Glutamatergic neuron (in vitro differentiated cells): ENCODE results near the gene SLN. TPM values are rescaled to one million over a fixed set of nuclear protein-coding genes. Genes with fewer than 3 reads are reported as not detected.

Experiments used
- DNase-seq: peaks from one replicate; pipeline ENCODE4 v3.0.0; 2022
- H3K27ac Mint-ChIP-seq: one replicate; pipeline ENCODE4 v1.8.0; 2020; ENCODE audit warnings: mild to moderate bottlenecking, mixed read lengths, inconsistent platforms; ENCODE audit not compliant: unreplicated experiment
- H3K27me3 Mint-ChIP-seq: one replicate; pipeline ENCODE4 v1.8.0; 2020; ENCODE audit warnings: mild to moderate bottlenecking, moderate library complexity, mixed read lengths, inconsistent platforms; ENCODE audit not compliant: unreplicated experiment
- H3K36me3 Mint-ChIP-seq: one replicate; pipeline ENCODE4 v1.8.0; 2020; ENCODE audit warnings: mild to moderate bottlenecking, mixed read lengths, inconsistent platforms; ENCODE audit not compliant: unreplicated experiment
- H3K4me1 Mint-ChIP-seq: one replicate; pipeline ENCODE4 v1.8.0; 2020; ENCODE audit warnings: mild to moderate bottlenecking, low read depth, mixed read lengths, inconsistent platforms; ENCODE audit not compliant: unreplicated experiment
- H3K4me3 Mint-ChIP-seq: one replicate; pipeline ENCODE4 v1.8.0; 2020; ENCODE audit warnings: mild to moderate bottlenecking, mixed read lengths, inconsistent platforms; ENCODE audit not compliant: unreplicated experiment
- H3K9me3 Mint-ChIP-seq: one replicate; pipeline ENCODE4 v1.8.0; 2020; ENCODE audit warnings: mild to moderate bottlenecking, moderate library complexity, mixed read lengths, inconsistent platforms; ENCODE audit not compliant: unreplicated experiment
- CTCF ChIP-seq: fragments of 200-600 bp; sonication (generic); IDR thresholded peaks from one replicate; pipeline ENCODE4 v1.5.0; 2021; ENCODE audit not compliant: partially characterized antibody, unreplicated experiment
- total RNA-seq: library from RNA; stranded (reverse); fragmentation: NEBNext Ultra II Directional; extraction: Animal tissue kit (Norgen Biotek cat#: 25700); gene quantifications from one replicate; pipeline ENCODE4 v1.2.1, GENCODE V29; 2021; ENCODE audit not compliant: unreplicated experiment

Gene SLN
- total RNA-seq, 1 donor from 2014 or later = not detected

GRCh38 chr11:107697291-107697690, 14.6 kb downstream of the SLN start:
- H3K9me3 Mint-ChIP-seq = no peaks in the 10 kb centered on the region
- H3K4me1 Mint-ChIP-seq = no peaks in the 10 kb centered on the region
- H3K27ac Mint-ChIP-seq = no peak overlapping the region
- H3K4me3 Mint-ChIP-seq = no peak overlapping the region
- no peak for DNase-seq
- H3K36me3 Mint-ChIP-seq = no peaks in the 10 kb centered on the region
- H3K27me3 Mint-ChIP-seq = no peaks in the 10 kb centered on the region
- no peak for TF ChIP-seq CTCF

GRCh38 chr11:107696140-107696539, 15.7 kb downstream of the SLN start:
- no peak for DNase-seq
- Mint-ChIP-seq H3K27ac (no peak overlapping the region), H3K9me3 (no peaks in the 10 kb centered on the region), H3K4me1 (no peaks in the 10 kb centered on the region), H3K27me3 (no peaks in the 10 kb centered on the region), H3K4me3 (no peak overlapping the region), H3K36me3 (no peaks in the 10 kb centered on the region)
- TF ChIP-seq CTCF = no peak

GRCh38 chr11:107695446-107695845, 16.4 kb downstream of the SLN start:
- no peak overlapping the region for H3K27ac Mint-ChIP-seq
- H3K27me3 Mint-ChIP-seq = no peaks in the 10 kb centered on the region
- no peaks in the 10 kb centered on the region for H3K4me1 Mint-ChIP-seq
- no peak for TF ChIP-seq CTCF
- no peaks in the 10 kb centered on the region for H3K9me3 Mint-ChIP-seq
- H3K36me3 Mint-ChIP-seq = no peaks in the 10 kb centered on the region
- no peak overlapping the region for H3K4me3 Mint-ChIP-seq
- no peak for DNase-seq

- no peak for DNase-seq
- Mint-ChIP-seq H3K36me3 (no peaks in the 10 kb centered on the region), H3K27me3 (no peaks in the 10 kb centered on the region), H3K9me3 (no peaks in the 10 kb centered on the region), H3K4me1 (no peaks in the 10 kb centered on the region), H3K4me3 (no peak overlapping the region), H3K27ac (no peak overlapping the region)
- TF ChIP-seq CTCF = no peak
These were observed 20.7 kb downstream of the SLN start for GRCh38 chr11:107691000-107691750.

GRCh38 chr11:107689317-107690202, 22.3 kb downstream of the SLN start:
- no peaks in the 10 kb centered on the region for H3K4me1 Mint-ChIP-seq
- peak; percentile 68 for DNase-seq
- H3K36me3 Mint-ChIP-seq = no peaks in the 10 kb centered on the region
- H3K27me3 Mint-ChIP-seq = no peaks in the 10 kb centered on the region
- no peak overlapping the region for H3K27ac Mint-ChIP-seq
- no peak overlapping the region for H3K4me3 Mint-ChIP-seq
- H3K9me3 Mint-ChIP-seq = no peaks in the 10 kb centered on the region
- TF ChIP-seq CTCF = peak; percentile 22
